Activated T-cell treated with anti-CD3 and anti-CD28 coated beads, Interleukin-2, amount 50 U/mL, for 24 hours (primary cell): ENCODE results near the gene PXDC1.

Source experiments
- DNase-seq: peaks from one replicate; pipeline ENCODE4 v3.0.0-alpha.2; 2020
- H3K27ac Mint-ChIP-seq: 2 replicates; pipeline ENCODE4 v1.8.0; 2020; ENCODE audit warnings: mild to moderate bottlenecking, mixed read lengths
- H3K27me3 Mint-ChIP-seq: 2 replicates; pipeline ENCODE4 v1.8.0; 2020; ENCODE audit warnings: mixed read lengths
- H3K36me3 Mint-ChIP-seq: 2 replicates; pipeline ENCODE4 v1.8.0; 2020; ENCODE audit warnings: low read depth, mixed read lengths
- H3K4me1 Mint-ChIP-seq: 2 replicates; pipeline ENCODE4 v1.8.0; 2020; ENCODE audit warnings: low read depth, mixed read lengths
- H3K4me3 Mint-ChIP-seq: 2 replicates; pipeline ENCODE4 v1.8.0; 2020; ENCODE audit warnings: mild to moderate bottlenecking, moderate library complexity, mixed read lengths
- H3K9me3 Mint-ChIP-seq: 2 replicates; pipeline ENCODE4 v1.8.0; 2020; ENCODE audit warnings: mixed read lengths

The PXDC1 gene

DNA sequence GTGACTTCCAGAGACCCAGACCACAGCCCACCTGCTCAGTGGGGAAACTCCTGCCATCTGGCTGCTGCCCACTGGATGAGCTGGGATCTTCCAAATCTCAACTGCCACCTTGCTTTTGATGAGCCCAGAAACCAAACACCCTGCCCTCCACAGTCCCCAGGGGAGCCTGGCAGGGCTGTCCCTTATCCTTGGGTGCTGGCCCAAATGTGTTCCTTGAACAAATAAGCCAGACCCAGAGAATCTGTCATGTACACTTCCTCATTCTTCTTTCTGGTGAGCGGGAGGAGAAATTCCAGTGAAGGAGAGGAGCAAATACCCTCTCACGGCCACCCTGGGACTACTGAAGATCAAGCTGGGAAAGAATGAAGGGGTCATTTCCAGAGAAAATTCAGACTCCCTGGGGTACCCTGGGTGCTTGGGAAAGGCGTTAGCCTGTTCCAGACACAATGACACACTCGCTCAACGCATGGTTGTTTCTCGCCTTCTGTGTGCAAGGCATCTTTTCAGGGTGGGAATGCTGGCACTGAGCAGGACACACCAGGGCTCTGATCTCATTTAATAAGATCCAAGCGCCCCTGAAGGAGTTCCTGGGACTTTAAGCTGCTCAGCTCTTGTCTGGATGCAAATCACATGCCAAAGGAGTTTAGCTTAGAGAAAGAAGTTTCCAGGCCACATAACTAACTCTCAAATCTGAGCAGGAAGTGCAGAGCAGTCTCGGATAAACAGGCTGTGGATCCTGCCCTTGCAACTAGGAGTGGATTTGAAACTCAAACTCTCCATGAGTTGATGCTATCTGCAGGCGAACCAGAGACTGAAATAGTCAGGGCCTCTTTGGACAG lies 38.5 kb downstream of the PXDC1 start:
- no peaks in the 10 kb centered on the region for H3K4me1 Mint-ChIP-seq
- no peaks in the 10 kb centered on the region for H3K9me3 Mint-ChIP-seq
- H3K36me3 Mint-ChIP-seq: no peaks in the 10 kb centered on the region
- no peak overlapping the region for H3K4me3 Mint-ChIP-seq
- no peak for DNase-seq
- H3K27me3 Mint-ChIP-seq: no peaks in the 10 kb centered on the region
- no peak overlapping the region for H3K27ac Mint-ChIP-seq

DNA sequence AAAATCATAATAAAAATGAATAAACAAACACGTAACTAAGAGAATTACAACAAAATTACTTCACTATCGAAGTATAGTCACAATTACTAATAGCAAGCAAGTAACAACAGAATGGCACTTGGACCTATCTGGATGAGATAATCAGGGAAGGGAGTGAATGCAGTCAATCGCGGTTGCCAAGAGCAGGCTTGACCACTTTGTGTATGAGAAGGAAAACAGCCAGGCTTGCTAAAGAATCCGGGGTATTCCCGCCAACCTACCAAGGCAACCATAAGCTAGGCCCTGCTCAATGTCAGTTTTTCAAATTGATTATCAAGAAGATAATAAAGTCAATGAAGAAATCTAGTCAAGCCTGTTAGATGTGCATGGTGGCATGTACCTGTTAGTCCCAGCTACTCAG lies 39.7 kb downstream of the PXDC1 start:
- Mint-ChIP-seq H3K27me3 (no peaks in the 10 kb centered on the region), H3K36me3 (no peaks in the 10 kb centered on the region), H3K4me3 (no peak overlapping the region), H3K9me3 (no peaks in the 10 kb centered on the region), H3K27ac (no peak overlapping the region), H3K4me1 (no peaks in the 10 kb centered on the region)
- DNase-seq: no peak

DNA sequence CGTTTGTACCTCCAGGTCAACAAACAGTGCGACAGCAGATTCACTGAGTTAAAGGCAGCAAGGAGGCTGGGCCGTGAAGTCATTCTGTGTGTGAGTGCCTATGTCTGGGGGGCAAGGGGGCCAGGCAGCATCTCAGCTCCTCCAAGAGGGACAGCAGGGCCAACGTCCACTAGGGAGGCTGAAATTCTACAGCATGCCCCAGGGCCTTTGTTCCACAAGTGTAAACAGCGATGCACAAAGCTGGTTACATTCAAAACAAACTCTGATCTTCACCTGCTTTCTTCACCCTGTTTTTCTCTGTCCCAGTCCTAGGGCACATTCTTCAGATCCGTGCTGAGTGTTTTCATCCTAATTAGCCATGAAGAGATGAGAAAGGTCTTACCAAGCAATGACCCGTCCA lies 41.1 kb downstream of the PXDC1 start:
- no peak overlapping the region for H3K4me3 Mint-ChIP-seq
- no peaks in the 10 kb centered on the region for H3K9me3 Mint-ChIP-seq
- H3K36me3 Mint-ChIP-seq: no peaks in the 10 kb centered on the region
- H3K27me3 Mint-ChIP-seq: no peaks in the 10 kb centered on the region
- DNase-seq: no peak
- no peak overlapping the region for H3K27ac Mint-ChIP-seq
- no peaks in the 10 kb centered on the region for H3K4me1 Mint-ChIP-seq

DNA sequence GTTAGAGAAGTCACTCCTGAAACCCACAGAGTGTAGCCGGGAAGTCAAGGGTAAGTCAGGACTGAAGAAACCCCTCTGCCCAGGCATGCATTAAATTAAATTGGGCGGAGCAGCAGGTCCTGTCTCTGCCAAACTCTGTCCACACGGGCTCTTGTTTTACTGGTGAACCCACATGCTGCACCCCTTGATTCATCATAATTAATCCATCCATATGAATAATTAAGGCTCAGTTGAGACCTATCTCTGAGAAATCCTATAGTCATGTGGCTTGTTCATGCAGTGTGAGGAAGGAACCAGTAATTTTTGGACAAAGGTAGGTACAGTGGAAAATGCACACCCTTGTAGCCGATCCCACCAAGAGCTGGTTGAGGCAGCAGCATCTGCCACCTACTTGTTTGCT lies 43.0 kb downstream of the PXDC1 start:
- Mint-ChIP-seq H3K27me3 (peaks cover 6% of the 10 kb centered on the region), H3K27ac (no peak overlapping the region)

DNA sequence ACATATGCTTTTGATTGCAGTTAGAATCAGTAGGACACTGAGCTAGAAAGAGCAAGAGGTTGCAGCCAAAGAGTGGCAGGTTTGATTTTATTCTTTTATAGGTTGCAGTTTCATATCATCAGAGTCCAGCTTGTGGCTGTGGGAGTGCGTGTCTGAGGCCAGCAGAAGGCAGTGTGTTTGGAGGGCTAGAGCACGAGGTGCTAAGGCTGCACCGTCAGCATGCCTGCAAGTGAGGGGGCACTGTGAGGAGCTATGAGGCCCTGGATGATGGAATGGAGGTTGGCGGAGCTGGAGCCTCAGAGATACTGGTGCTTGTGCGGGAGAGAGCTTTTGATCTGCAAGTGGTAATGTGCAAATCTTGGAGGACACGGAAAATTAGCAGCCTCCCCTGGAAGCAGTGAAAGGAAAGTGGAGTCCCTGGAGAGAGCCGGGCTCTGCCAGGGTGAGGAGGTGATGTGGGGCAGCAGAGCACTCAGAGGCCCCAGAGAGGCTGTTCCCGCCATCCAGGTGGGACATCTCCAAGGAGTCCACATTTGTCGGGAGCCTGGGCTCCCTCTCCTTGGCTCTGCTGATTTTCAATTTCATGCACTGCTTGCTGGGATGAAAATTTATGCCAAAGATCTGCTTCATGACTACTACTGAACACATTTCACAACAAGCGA lies 43.6 kb downstream of the PXDC1 start:
- DNase-seq: no peak
- Mint-ChIP-seq H3K27me3 (peaks cover 6% of the 10 kb centered on the region), H3K36me3 (no peaks in the 10 kb centered on the region), H3K4me1 (no peaks in the 10 kb centered on the region), H3K4me3 (no peak overlapping the region), H3K27ac (no peak overlapping the region), H3K9me3 (no peaks in the 10 kb centered on the region)

More for the DNA sequence above, 43.0 kb downstream of the PXDC1 start:
- H3K9me3 Mint-ChIP-seq: no peaks in the 10 kb centered on the region
- no peak overlapping the region for H3K4me3 Mint-ChIP-seq
- no peaks in the 10 kb centered on the region for H3K4me1 Mint-ChIP-seq
- H3K36me3 Mint-ChIP-seq: no peaks in the 10 kb centered on the region
- no peak for DNase-seq

DNA sequence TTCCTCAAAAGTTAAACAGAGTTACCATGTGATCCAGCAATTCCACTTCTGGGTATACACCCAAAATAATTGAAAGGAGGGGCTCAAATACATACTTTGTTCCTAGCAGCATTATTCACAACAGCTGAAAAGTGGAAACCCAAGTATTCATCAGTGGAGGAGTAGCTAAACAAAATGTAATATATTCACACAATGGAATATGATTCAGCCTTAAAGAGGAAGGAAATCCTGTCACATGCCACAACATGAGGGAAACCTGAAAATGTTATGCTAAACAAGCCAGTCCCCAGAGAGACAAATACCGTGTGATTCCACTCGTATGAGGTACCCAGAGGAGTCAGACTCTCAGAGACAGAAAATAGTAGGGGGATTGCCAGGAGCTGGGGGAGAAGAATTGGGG lies 44.5 kb downstream of the PXDC1 start:
- DNase-seq: no peak
- H3K27ac Mint-ChIP-seq: no peak overlapping the region
- peaks cover 8% of the 10 kb centered on the region for H3K27me3 Mint-ChIP-seq

DNA sequence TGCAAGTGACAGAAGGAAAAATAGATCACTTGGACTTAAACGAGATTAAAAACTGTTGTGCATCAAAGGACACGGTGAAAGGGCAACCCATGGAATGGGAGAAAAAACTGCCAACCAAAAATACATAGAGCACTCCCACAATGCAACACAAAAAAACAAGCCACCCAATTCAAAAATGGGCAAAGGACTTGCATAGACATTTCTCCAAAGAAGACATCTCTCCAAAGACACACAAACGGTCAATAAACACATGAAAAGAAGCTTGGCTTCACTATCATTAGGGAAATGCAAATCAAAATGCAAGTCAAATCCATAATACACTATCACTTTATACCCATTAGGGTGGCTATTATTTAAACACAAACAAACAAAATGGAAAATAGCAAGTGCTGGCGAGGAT lies 45.0 kb downstream of the PXDC1 start:
- Mint-ChIP-seq H3K9me3 (no peaks in the 10 kb centered on the region), H3K4me3 (no peak overlapping the region), H3K27ac (no peak overlapping the region), H3K4me1 (no peaks in the 10 kb centered on the region), H3K36me3 (no peaks in the 10 kb centered on the region), H3K27me3 (peaks cover 8% of the 10 kb centered on the region)
- DNase-seq: no peak

More for the DNA sequence above, 44.5 kb downstream of the PXDC1 start:
- Mint-ChIP-seq H3K36me3 (no peaks in the 10 kb centered on the region), H3K4me3 (no peak overlapping the region), H3K9me3 (no peaks in the 10 kb centered on the region), H3K4me1 (no peaks in the 10 kb centered on the region)

DNA sequence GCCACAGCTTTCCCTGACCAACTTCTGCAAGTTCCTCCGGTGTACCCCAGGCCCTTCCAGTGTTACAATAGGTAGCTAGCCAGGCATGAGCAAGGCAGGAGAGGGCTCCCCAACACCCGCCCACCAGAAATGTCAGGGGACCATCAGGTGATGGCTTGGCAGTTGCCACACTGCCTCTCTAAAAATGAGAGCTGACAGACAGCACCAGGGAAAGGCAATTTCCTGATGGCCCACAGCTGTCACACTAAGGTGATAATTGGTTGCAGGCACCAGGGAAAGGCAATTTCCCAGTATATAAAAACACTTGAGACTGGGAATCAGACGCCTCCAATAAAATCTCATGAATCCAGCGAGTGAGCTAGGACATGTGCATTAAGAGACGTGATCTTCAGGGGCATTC lies 49.9 kb downstream of the PXDC1 start:
- peaks cover 17% of the 10 kb centered on the region for H3K27me3 Mint-ChIP-seq
- no peak overlapping the region for H3K4me3 Mint-ChIP-seq
- H3K4me1 Mint-ChIP-seq: no peaks in the 10 kb centered on the region
- no peak overlapping the region for H3K27ac Mint-ChIP-seq
- H3K9me3 Mint-ChIP-seq: peaks cover 5% of the 10 kb centered on the region
- no peak for DNase-seq
- no peaks in the 10 kb centered on the region for H3K36me3 Mint-ChIP-seq

DNA sequence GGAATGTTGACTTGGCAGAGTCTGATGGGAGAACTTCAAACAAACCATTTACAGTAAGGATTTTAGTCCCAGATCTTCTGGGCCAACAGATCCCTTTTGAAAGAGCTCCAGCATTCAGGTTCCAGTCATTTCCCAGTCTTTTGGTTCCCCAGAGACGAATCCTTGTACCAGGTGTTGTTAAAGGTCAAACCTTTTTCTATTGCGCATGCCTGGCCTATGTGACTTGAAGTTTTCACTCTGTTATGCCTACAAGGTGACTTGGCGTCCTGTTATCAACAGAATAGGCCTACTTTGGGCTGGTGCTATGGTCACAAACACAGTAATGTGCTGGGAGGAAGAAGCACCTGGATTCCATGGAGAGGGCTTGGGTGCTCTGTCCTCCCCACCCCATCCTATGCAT lies 52.3 kb downstream of the PXDC1 start:
- Mint-ChIP-seq H3K27me3 (peaks cover 18% of the 10 kb centered on the region), H3K27ac (no peak overlapping the region), H3K9me3 (peaks cover 5% of the 10 kb centered on the region), H3K36me3 (no peaks in the 10 kb centered on the region), H3K4me1 (no peaks in the 10 kb centered on the region), H3K4me3 (no peak overlapping the region)
- DNase-seq: no peak

DNA sequence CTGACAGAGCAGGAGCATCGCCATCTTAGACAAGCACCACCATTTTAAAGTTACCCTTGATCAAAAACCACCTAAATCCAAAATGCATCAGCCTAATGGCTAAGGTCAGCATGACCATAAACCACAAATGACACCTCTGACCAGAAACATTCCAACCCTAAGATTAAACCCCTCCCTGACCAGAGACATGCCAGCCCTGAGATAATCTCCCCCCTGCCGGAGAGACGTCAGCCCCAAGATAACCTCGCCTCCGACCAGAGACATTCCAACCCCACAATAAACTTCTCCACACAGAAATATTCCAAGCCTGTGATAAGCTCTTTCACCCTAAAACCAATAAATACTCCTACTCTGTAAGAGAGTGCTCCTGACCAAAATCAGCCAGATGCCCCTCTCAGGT lies 53.5 kb downstream of the PXDC1 start:
- peaks cover 5% of the 10 kb centered on the region for H3K9me3 Mint-ChIP-seq
- no peak overlapping the region for H3K27ac Mint-ChIP-seq
- DNase-seq: no peak
- no peaks in the 10 kb centered on the region for H3K4me1 Mint-ChIP-seq
- H3K27me3 Mint-ChIP-seq: peaks cover 18% of the 10 kb centered on the region
- no peaks in the 10 kb centered on the region for H3K36me3 Mint-ChIP-seq
- no peak overlapping the region for H3K4me3 Mint-ChIP-seq

DNA sequence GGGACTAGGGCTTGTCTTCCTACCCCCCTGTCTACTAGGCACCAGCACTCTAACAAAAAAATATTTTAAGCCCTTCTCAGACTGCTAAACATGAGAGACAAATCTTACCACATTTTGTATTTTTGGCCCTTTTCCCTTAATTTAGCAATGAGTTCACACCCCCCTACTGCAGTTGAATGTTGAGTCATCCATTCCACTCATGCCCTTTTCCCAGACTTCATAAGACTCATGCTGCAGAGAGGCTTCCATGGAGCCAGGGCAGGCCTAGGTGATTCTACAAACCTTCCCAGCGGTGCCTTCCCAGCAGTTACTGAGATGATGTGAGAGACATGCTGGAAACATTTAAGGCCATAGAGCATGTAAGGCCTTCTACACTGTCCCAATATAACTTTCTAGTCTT lies 53.9 kb downstream of the PXDC1 start:
- H3K27ac Mint-ChIP-seq: no peak overlapping the region
- no peak overlapping the region for H3K4me3 Mint-ChIP-seq
- no peaks in the 10 kb centered on the region for H3K36me3 Mint-ChIP-seq
- H3K4me1 Mint-ChIP-seq: no peaks in the 10 kb centered on the region
- no peak for DNase-seq
- H3K27me3 Mint-ChIP-seq: peaks cover 17% of the 10 kb centered on the region
- peaks cover 5% of the 10 kb centered on the region for H3K9me3 Mint-ChIP-seq

DNA sequence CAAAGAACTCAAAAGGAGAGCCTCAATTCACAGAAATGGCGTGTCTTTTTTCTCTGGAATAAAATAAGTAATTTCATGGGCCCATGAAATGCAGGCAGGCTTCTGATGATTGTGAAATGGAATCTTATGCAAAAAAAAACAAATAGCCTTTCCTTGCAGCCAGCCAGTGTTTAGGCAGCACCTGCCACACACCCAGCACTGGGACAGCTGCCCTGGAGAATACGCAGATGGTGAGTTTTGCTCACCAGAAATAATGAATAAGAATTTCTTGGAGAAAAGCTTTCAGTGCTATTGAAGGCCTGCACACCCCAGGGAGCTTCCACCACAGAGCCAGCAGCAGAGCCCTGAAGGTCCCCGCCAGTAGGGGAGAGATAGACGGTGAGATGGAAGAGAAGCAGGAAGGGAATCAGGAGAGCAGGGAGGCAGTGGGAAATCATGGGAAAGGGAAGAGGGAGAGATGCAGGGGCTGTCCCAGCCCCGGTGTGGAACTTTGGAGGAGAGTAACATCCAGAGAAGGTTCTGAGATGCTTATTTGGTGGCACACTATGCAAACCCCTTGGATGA lies 54.9 kb downstream of the PXDC1 start:
- peaks cover 5% of the 10 kb centered on the region for H3K9me3 Mint-ChIP-seq
- peaks cover 16% of the 10 kb centered on the region for H3K27me3 Mint-ChIP-seq
- DNase-seq: no peak
- no peaks in the 10 kb centered on the region for H3K36me3 Mint-ChIP-seq
- no peak overlapping the region for H3K27ac Mint-ChIP-seq
- H3K4me1 Mint-ChIP-seq: no peaks in the 10 kb centered on the region
- H3K4me3 Mint-ChIP-seq: no peak overlapping the region

DNA sequence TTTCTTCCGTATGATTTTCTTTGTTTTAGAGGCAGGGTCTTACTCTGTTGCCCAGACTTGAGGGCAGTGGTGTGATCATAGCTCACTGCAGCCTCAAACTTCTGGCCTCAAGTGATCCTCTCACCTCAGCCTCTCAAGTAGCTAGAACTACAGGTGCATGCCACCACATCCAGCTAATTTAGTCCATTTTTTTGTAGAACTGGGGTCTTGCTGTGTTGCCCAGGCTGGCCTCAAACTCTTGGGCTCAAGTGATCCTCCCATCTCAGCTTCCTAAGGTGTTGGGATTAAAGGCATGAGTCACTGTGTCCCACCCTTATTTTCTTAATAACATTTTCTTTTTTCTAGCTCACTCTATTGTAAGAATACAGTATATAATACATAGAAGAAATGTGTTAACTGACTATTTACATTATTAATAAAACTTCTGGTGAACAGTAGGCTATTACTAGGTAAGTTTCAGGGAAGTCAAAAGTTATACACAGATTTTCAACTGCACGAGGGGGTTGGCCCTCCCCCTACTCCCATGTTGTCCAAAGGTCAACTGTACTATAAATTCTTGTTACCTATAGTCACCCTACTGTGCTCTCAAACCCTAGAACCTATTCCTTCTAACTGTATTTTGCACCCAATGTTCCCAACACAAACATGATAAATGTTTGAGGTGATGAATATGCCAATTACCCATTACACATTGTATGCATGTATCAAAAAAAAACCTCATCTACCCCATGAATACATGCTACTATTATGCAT lies 56.3 kb downstream of the PXDC1 start:
- peaks cover 18% of the 10 kb centered on the region for H3K27me3 Mint-ChIP-seq
- no peaks in the 10 kb centered on the region for H3K36me3 Mint-ChIP-seq
- no peak for DNase-seq
- no peak overlapping the region for H3K27ac Mint-ChIP-seq
- peaks cover 5% of the 10 kb centered on the region for H3K9me3 Mint-ChIP-seq
- H3K4me3 Mint-ChIP-seq: no peak overlapping the region
- no peaks in the 10 kb centered on the region for H3K4me1 Mint-ChIP-seq

DNA sequence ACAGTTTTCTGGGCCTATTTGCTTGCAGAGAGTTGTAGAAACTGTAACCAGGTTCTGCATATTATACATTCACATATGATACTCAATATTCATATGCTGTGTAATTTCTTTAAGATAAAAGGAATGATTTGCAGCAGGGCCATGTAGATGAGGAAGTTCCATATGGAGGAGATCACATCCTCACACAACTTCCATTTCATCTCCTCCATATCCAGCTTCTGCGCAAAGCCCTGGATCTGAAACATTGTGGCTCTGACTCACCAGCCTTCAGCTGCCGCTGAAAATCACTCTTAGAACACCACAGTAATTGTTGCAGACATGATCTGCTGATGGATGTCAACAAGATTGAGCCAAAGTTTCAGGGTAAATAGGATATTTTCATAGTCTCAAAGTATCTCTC lies 57.7 kb downstream of the PXDC1 start:
- H3K27me3 Mint-ChIP-seq: peaks cover 13% of the 10 kb centered on the region
- no peak overlapping the region for H3K4me3 Mint-ChIP-seq
- no peaks in the 10 kb centered on the region for H3K4me1 Mint-ChIP-seq
- no peak overlapping the region for H3K27ac Mint-ChIP-seq
- H3K36me3 Mint-ChIP-seq: no peaks in the 10 kb centered on the region
- H3K9me3 Mint-ChIP-seq: peaks cover 1% of the 10 kb centered on the region
- DNase-seq: no peak
